Gastroesophageal sphincter (tissue), 4 donors: ENCODE results near the gene BOLA2B. TPM values are rescaled to one million over a fixed set of nuclear protein-coding genes. Genes with fewer than 3 reads are reported as not detected.
A peak's percentile ranks its signal among the peaks of the same experiment; 100 is the strongest.

Experiments
- ATAC-seq: fragments of 150-250 bp; one replicate; pipeline ENCODE4 v1.9.1; 2016; ENCODE audit warnings: mild to moderate bottlenecking, moderate library complexity
- H3K27ac ChIP-seq, 4 donors: fragments of 200-600 bp; sonication (generic) in 3 of 4; 1 replicate in 3 of 4; 2 replicates in 1 of 4; pipeline ENCODE4 v1.5.1; 2016 to 2019
- H3K27me3 ChIP-seq: fragments of 200-600 bp; sonication (generic); one replicate; pipeline ENCODE4 v1.5.1; 2019
- H3K36me3 ChIP-seq, 2 donors: fragments of 200-600 bp; sonication (generic); one replicate each; pipeline ENCODE4 v1.5.1; 2019; ENCODE audit warnings: control low read depth in 1 of 2
- H3K4me1 ChIP-seq, 3 donors: fragments of 200-600 bp; sonication (generic); 1 replicate in 2 of 3; 2 replicates in 1 of 3; pipeline ENCODE4 v1.5.1; 2016 to 2019; ENCODE audit warnings: control low read depth in 2 of 3
- H3K4me3 ChIP-seq, 2 donors: fragments of 200-600 bp; sonication (generic); one replicate each; pipeline ENCODE4 v1.5.1; 2019; ENCODE audit warnings: mild to moderate bottlenecking in 1 of 2, moderate library complexity in 1 of 2
- H3K9me3 ChIP-seq, 3 donors: fragments of 200-600 bp; sonication (generic); one replicate each; pipeline ENCODE4 v1.5.1; 2017 to 2019; ENCODE audit warnings: control low read depth in 2 of 3
- CTCF ChIP-seq, 4 experiments: fragments of 200-600 bp in 2 of 4; fragments of 450-650 bp in 2 of 4; sonication (generic) in 1 of 4; IDR thresholded peaks; one replicate each; pipeline ENCODE4 v1.5.1; 2017 to 2019; ENCODE audit warnings: antibody characterized with exemption in 4 of 4, mild to moderate bottlenecking in 2 of 4, moderate library complexity in 2 of 4
- EP300 ChIP-seq: sonication (generic); formaldehyde crosslinking; IDR thresholded peaks from one replicate; pipeline ENCODE4 v1.6.1; 2017; ENCODE audit warnings: antibody characterized with exemption, mild to moderate bottlenecking
- POLR2A ChIP-seq, 2 donors: fragments of 450-650 bp; IDR thresholded peaks; one replicate each; pipeline ENCODE4 v1.6.1; 2017; ENCODE audit warnings: antibody characterized with exemption in 2 of 2, mild to moderate bottlenecking in 2 of 2, moderate library complexity in 1 of 2
- POLR2AphosphoS5 ChIP-seq: sonication (generic); formaldehyde crosslinking; IDR thresholded peaks from one replicate; pipeline ENCODE4 v1.6.1; 2017; ENCODE audit warnings: antibody characterized with exemption
- WGBS, 2 donors: methylation state at CpG; one replicate each; pipeline ENCODE4 v1.1.5; 2018; ENCODE audit warnings: low coverage in 1 of 2; 5-methylcytosine and 5-hydroxymethylcytosine counted together
- total RNA-seq, 4 donors: library from RNA; depleted of rRNA; stranded (reverse); fragments of >200 nt; gene quantifications; one replicate each; pipeline ENCODE4 v1.1.0, GENCODE V29; 2016

BOLA2B gene
- total RNA-seq, 4 donors from 2014 or later = 72.7 to 98.8 (median 88.4) TPM

GRCh38 chr16:30185683-30186421 lies 7.6 kb downstream of the BOLA2B start:
- TF ChIP-seq CTCF (IDR thresholded peaks at IDR 0.05) (no peak), POLR2A (IDR thresholded peaks at IDR 0.05) (no peak), POLR2AphosphoS5 (no peak), EP300 (no peak)
- Histone ChIP-seq H3K27me3 (no peaks in the 10 kb centered on the region), H3K27ac (peak overlapping the region in 3 of 4 donors; percentile 23 to 84 (median 36)), H3K4me3 (peak overlapping the region in 1 of 2 donors; percentile 6), H3K9me3 (no peaks in the 10 kb centered on the region), H3K36me3 (no peaks in the 10 kb centered on the region), H3K4me1 (peaks cover 0 to 29% (median 7%) of the 10 kb centered on the region in 3 donors)
- 60 to 73% methylated on average over 1 to 3 of the region's 15 CpGs for WGBS, 2 donors
- ATAC-seq = no peak

GRCh38 chr16:30184891-30185682 lies 8.4 kb downstream of the BOLA2B start:
- Histone ChIP-seq H3K4me3 (peak overlapping the region in 1 of 2 donors; percentile 62), H3K27ac (peak overlapping the region in 2 of 4 donors; percentile 36 to 84), H3K27me3 (no peaks in the 10 kb centered on the region), H3K4me1 (peaks cover 0 to 29% (median 7%) of the 10 kb centered on the region in 3 donors), H3K36me3 (no peaks in the 10 kb centered on the region), H3K9me3 (no peaks in the 10 kb centered on the region)
- TF ChIP-seq EP300 (no peak), POLR2AphosphoS5 (no peak), CTCF (IDR thresholded peaks at IDR 0.05) (no peak), POLR2A (IDR thresholded peaks at IDR 0.05) (no peak)
- ATAC-seq = no peak
- 13 to 96% methylated on average over 1 to 4 of the region's 13 CpGs for WGBS, 2 donors

GRCh38 chr16:30184096-30184890 lies 9.2 kb downstream of the BOLA2B start:
- Histone ChIP-seq H3K9me3 (no peaks in the 10 kb centered on the region), H3K4me1 (peaks cover 0 to 29% (median 7%) of the 10 kb centered on the region in 3 donors), H3K27me3 (no peaks in the 10 kb centered on the region), H3K4me3 (peak overlapping the region in 1 of 2 donors; percentile 62), H3K27ac (peak overlapping the region in 3 of 4 donors; percentile 22 to 84 (median 83)), H3K36me3 (no peaks in the 10 kb centered on the region)
- no peak for ATAC-seq
- 20 to 41% methylated on average over 1 to 4 of the region's 24 CpGs for WGBS, 2 donors
- no peak for TF ChIP-seq EP300
- TF ChIP-seq POLR2AphosphoS5 = no peak
- TF ChIP-seq CTCF (IDR thresholded peaks at IDR 0.05) = no peak
- no peak for TF ChIP-seq POLR2A (IDR thresholded peaks at IDR 0.05)

- Histone ChIP-seq H3K27ac (peak within 1 kb of the TSS; percentile 22 to 84 (median 84)), H3K4me3 (peak within 1 kb of the TSS; percentile 45 to 62), H3K9me3 (no peaks in the 10 kb centered on the region), H3K36me3 (no peaks in the 10 kb centered on the region), H3K4me1 (peaks cover 0 to 29% (median 7%) of the 10 kb centered on the region in 3 donors), H3K27me3 (no peaks in the 10 kb centered on the region)
- ATAC-seq = peak; percentile 92
- TF ChIP-seq POLR2AphosphoS5 = peak; percentile 24
- TF ChIP-seq EP300 = no peak
- no peak for TF ChIP-seq CTCF (IDR thresholded peaks at IDR 0.05)
- peak in 1 of 2 donors; percentile 41 for TF ChIP-seq POLR2A (IDR thresholded peaks at IDR 0.05)
- WGBS, 2 donors = 0% methylated on average over 13 of the region's 81 CpGs; no CpG with 5 or more reads in 1 of the 2 donors
Measured at GRCh38 chr16:30183233-30184095, 10.0 kb downstream of the BOLA2B start, which contains the start of gene CORO1A. CORO1A (plus strand) TSS chr16:30183602; CDS start chr16:30185210, 1,608 bp downstream.
